GM12878 (cell line): Measurements from ENCODE around the gene GNAL. TPM values are rescaled to one million over a fixed set of nuclear protein-coding genes. Genes with fewer than 3 reads are reported as not detected.

ENCODE experiments used
- ATAC-seq: fragments of 200-7000 bp; cut with Tn5 transposase; 3 replicates; pipeline ENCODE4 v1.9.1; 2020; ENCODE audit warnings: mild to moderate bottlenecking, moderate library complexity
- BruUV-seq: library from RNA; stranded (reverse); fragments of 400-500 nt; replicated peaks from 2 replicates; lab custom pipeline; 2021; lab: Mats Ljungman, UMichigan
- CTCF ChIA-PET: fragments of 300-600 bp; sonication (Branson Sonifier 250); formaldehyde crosslinking; extraction: SDS; loops from one replicate; lab custom pipeline; 2021; ENCODE audit warnings: inconsistent platforms; lab: Yijun Ruan, JAX
- POLR2A ChIA-PET: fragments of 350-600 bp; formaldehyde crosslinking; extraction: SDS; loops from one replicate; lab custom pipeline; 2021; ENCODE audit warnings: inconsistent platforms; lab: Charles Lee
- RAD21 ChIA-PET: fragments of 300-600 bp; sonication (Branson Sonifier 250); formaldehyde crosslinking; loops from one replicate; lab custom pipeline; 2023; ENCODE audit warnings: antibody characterized with exemption; ENCODE audit not compliant: unreplicated experiment; lab: Charles Lee
- SMC1A ChIA-PET: fragments of 300-600 bp; sonication (Branson Sonifier 250); formaldehyde crosslinking; loops from one replicate; lab custom pipeline; 2023; ENCODE audit not compliant: unreplicated experiment, uncharacterized antibody; lab: Charles Lee
- DNase-seq: peaks from one replicate; pipeline ENCODE4 v3.0.0-alpha.2; 2011; ENCODE audit warnings: low read depth, low spot score
- FAIRE-seq: peaks from 3 replicates; lab custom pipeline; 2011; peaks lifted over from hg19 to GRCh38; lab: Jason Lieb, UNC
- H2AFZ ChIP-seq: 2 replicates; pipeline ENCODE4 v1.6.0; 2011; ENCODE audit warnings: low read depth, low read length, control low read depth; ENCODE audit not compliant: control insufficient read depth
- H3K27ac ChIP-seq: 2 replicates; pipeline ENCODE4 v1.5.1; 2011; ENCODE audit warnings: control low read depth; ENCODE audit not compliant: control insufficient read depth, insufficient read depth
- H3K27me3 ChIP-seq, 2 experiments: replicated peaks in 1 of 2; 2 replicates each; pipeline versions ENCODE4 v1.6.0 to v1.6.1; 2011; ENCODE audit warnings: low read length in 1 of 2; ENCODE audit not compliant: control insufficient read depth in 2 of 2, insufficient read depth in 2 of 2
- H3K36me3 ChIP-seq, 2 experiments: 2 replicates each; pipeline ENCODE4 v1.5.1; 2011; ENCODE audit warnings: low read length in 1 of 2; ENCODE audit not compliant: control insufficient read depth in 2 of 2, insufficient read depth in 2 of 2
- H3K4me1 ChIP-seq: 2 replicates; pipeline ENCODE4 v1.6.1; 2011; ENCODE audit warnings: mild to moderate bottlenecking, low read length, moderate library complexity, mixed read lengths; ENCODE audit not compliant: control insufficient read depth, insufficient read depth
- H3K4me2 ChIP-seq: 2 replicates; pipeline ENCODE4 v1.6.0; 2011; ENCODE audit warnings: control low read depth; ENCODE audit not compliant: control insufficient read depth, insufficient read depth
- H3K4me3 ChIP-seq: fragments of 200-600 bp; sonication (generic); 2 replicates; pipeline ENCODE4 v1.5.1; 2016
- H3K79me2 ChIP-seq: 2 replicates; pipeline ENCODE4 v1.6.0; 2011; ENCODE audit warnings: low read length; ENCODE audit not compliant: control insufficient read depth, insufficient read depth
- H3K9ac ChIP-seq: 2 replicates; pipeline ENCODE4 v1.8.0; 2011; ENCODE audit warnings: low read length, control low read depth, mixed read lengths; ENCODE audit not compliant: control insufficient read depth, insufficient read depth
- H3K9me3 ChIP-seq: replicated peaks from 3 replicates; pipeline ENCODE4 v1.5.1; 2011; ENCODE audit warnings: mild to moderate bottlenecking, low read length; ENCODE audit not compliant: control insufficient read depth, insufficient read depth
- H4K20me1 ChIP-seq: 2 replicates; pipeline ENCODE4 v1.6.0; 2011; ENCODE audit not compliant: control insufficient read depth, insufficient read depth
- NFYA ChIP-seq: IDR thresholded peaks from 2 replicates; pipeline ENCODE4 v1.6.1; 2011; ENCODE audit warnings: low read depth, mild to moderate bottlenecking, low read length, improper control_type of control experiment, borderline replicate concordance
- RB1 ChIP-seq: fragments of 450-650 bp; formaldehyde crosslinking; IDR thresholded peaks from 2 replicates; pipeline ENCODE4 v1.6.1; 2017; ENCODE audit warnings: mild to moderate bottlenecking, borderline replicate concordance
- STAT1 ChIP-seq: fragments of 450-650 bp; conservative IDR thresholded peaks from 2 replicates; pipeline ENCODE4 v1.6.1; 2014; ENCODE audit warnings: antibody characterized with exemption, mild to moderate bottlenecking
- STAT3 ChIP-seq: IDR thresholded peaks from 2 replicates; pipeline ENCODE4 v1.6.1; 2011; ENCODE audit warnings: low read depth, low read length, improper control_type of control experiment
- WRNIP1 ChIP-seq: IDR thresholded peaks from 2 replicates; pipeline ENCODE4 v1.6.1; 2011; ENCODE audit warnings: low read depth, low read length, improper control_type of control experiment, borderline replicate concordance
- WGBS: methylation state at CpG from one replicate; pipeline ENCODE4 v1.1.6; 2016; ENCODE audit warnings: low lambda C conversion rate; ENCODE audit not compliant: insufficient replicate concordance, insufficient coverage; ENCODE audit errors: missing lambda C conversion rate; 5-methylcytosine and 5-hydroxymethylcytosine counted together
- in situ Hi-C: fragments of 300-500 bp; cut with MboI; formaldehyde crosslinking; loops from 9 replicates; pipeline ENCODE4 v1.14.3; 2018; ENCODE audit warnings: mixed read lengths
- intact Hi-C: fragments of 100-400 bp; cut with micrococcal nuclease; formaldehyde crosslinking; loops from one replicate; pipeline ENCODE4 v1.14.2; 2022; ENCODE audit not compliant: unreplicated experiment
- polyA plus RNA-seq, 11 experiments: library from polyadenylated mRNA; depleted of rRNA in 4 of 11; unstranded in 6 of 11; stranded (reverse) in 5 of 11; fragments of >200 nt; fragmentation: Nextera tagmentation in 4 of 11; fragmentation: Illumina TruSeq in 1 of 11; extraction: Ambion mirVana in 4 of 11; extraction: Trizol in 1 of 11; gene quantifications; 1 replicate in 1 of 11; 2 replicates in 10 of 11; pipeline versions ENCODE4 v1.2.1 to v1.2.3, GENCODE V29; 2011 to 2016; ENCODE audit warnings: inconsistent platforms in 2 of 11, missing spikeins in 2 of 11, low read depth in 1 of 11
- total RNA-seq, 4 experiments: library from RNA; depleted of rRNA in 3 of 4; stranded (reverse); fragments of >200 nt in 3 of 4; fragmentation: Illumina TruSeq in 1 of 4; extraction: Trizol in 1 of 4; gene quantifications; 2 replicates each; pipeline versions ENCODE4 v1.2.1 to v1.2.3, GENCODE V29; 2013 to 2021
- TF ChIP-seq, protein P1 (sequence below): fragments of 450-650 bp; IDR thresholded peaks from 2 replicates; pipeline ENCODE4 v1.6.1; 2016; ENCODE audit warnings: mild to moderate bottlenecking
- TF ChIP-seq, protein P2 (sequence below): IDR thresholded peaks from 2 replicates; pipeline ENCODE4 v1.6.1; 2012; ENCODE audit warnings: low read depth, low read length, improper control_type of control experiment
- TF ChIP-seq, protein P3 (sequence below): fragments of 450-650 bp; formaldehyde crosslinking; IDR thresholded peaks from 2 replicates; pipeline ENCODE4 v1.5.0; 2022; ENCODE audit warnings: mild to moderate bottlenecking, missing genetic modification characterization

Gene GNAL
- total and polyA plus RNA-seq, 10 of the 15 experiments (the other 5 are each of a cell fraction or from before 2014, with no cell fraction given), result 0.02 to 0.39 (median 0.05) TPM; not detected in 5

DNA sequence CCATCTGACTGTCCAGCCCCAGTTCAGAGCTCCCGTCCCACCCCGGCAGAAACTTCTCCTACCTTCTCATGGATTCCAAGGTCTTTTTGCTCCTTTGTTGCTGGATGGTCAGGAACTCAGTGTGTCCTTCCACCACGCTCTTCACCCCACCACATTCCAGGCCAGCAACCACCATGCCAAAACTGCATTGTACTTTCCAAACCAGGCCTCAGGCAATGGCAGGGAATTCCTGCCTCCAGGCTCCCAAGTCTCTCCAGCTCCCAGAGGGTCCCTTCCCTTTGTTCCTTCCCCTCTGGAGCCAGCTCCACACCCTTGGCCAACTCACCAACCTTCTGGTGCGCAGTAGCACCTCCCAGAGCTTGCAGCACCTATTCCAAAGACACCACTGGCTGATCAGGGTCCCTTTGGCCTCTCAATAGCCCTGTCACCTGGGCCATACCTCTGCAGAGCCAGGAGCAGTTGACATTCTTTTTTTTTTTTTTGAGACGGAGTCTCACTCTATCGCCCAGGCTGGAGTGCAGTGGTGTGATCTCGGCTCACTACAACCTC lies 170.3 kb downstream of the GNAL start:
- H3K27ac ChIP-seq, result no peak overlapping the region
- POLR2A ChIA-PET, result interaction anchor here (0.7 kb wide), 1 partner anchor 1953 kb away, joined by 4 read pairs; no protein-coding TSS in a partner anchor
- in situ Hi-C loops, result no loop called here
- no peaks in the 10 kb centered on the region for H4K20me1 ChIP-seq
- TF ChIP-seq WRNIP1 (no peak), STAT3 (no peak), STAT1 (no peak), NFYA (no peak), RB1 (no peak)
- TF ChIP-seq, protein P1, sequence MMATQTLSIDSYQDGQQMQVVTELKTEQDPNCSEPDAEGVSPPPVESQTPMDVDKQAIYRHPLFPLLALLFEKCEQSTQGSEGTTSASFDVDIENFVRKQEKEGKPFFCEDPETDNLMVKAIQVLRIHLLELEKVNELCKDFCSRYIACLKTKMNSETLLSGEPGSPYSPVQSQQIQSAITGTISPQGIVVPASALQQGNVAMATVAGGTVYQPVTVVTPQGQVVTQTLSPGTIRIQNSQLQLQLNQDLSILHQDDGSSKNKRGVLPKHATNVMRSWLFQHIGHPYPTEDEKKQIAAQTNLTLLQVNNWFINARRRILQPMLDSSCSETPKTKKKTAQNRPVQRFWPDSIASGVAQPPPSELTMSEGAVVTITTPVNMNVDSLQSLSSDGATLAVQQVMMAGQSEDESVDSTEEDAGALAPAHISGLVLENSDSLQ, result no peak
- TF ChIP-seq, protein P2, sequence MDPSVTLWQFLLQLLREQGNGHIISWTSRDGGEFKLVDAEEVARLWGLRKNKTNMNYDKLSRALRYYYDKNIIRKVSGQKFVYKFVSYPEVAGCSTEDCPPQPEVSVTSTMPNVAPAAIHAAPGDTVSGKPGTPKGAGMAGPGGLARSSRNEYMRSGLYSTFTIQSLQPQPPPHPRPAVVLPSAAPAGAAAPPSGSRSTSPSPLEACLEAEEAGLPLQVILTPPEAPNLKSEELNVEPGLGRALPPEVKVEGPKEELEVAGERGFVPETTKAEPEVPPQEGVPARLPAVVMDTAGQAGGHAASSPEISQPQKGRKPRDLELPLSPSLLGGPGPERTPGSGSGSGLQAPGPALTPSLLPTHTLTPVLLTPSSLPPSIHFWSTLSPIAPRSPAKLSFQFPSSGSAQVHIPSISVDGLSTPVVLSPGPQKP, result no peak
- TF ChIP-seq, protein P3, sequence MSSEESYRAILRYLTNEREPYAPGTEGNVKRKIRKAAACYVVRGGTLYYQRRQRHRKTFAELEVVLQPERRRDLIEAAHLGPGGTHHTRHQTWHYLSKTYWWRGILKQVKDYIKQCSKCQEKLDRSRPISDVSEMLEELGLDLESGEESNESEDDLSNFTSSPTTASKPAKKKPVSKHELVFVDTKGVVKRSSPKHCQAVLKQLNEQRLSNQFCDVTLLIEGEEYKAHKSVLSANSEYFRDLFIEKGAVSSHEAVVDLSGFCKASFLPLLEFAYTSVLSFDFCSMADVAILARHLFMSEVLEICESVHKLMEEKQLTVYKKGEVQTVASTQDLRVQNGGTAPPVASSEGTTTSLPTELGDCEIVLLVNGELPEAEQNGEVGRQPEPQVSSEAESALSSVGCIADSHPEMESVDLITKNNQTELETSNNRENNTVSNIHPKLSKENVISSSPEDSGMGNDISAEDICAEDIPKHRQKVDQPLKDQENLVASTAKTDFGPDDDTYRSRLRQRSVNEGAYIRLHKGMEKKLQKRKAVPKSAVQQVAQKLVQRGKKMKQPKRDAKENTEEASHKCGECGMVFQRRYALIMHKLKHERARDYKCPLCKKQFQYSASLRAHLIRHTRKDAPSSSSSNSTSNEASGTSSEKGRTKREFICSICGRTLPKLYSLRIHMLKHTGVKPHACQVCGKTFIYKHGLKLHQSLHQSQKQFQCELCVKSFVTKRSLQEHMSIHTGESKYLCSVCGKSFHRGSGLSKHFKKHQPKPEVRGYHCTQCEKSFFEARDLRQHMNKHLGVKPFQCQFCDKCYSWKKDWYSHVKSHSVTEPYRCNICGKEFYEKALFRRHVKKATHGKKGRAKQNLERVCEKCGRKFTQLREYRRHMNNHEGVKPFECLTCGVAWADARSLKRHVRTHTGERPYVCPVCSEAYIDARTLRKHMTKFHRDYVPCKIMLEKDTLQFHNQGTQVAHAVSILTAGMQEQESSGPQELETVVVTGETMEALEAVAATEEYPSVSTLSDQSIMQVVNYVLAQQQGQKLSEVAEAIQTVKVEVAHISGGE, result no peak
- H3K4me1 ChIP-seq, result no peaks in the 10 kb centered on the region
- no peak overlapping the region for H2AFZ ChIP-seq
- intact Hi-C loops, result no loop called here
- RAD21 ChIA-PET, result no interaction called here
- H3K79me2 ChIP-seq, result no peaks in the 10 kb centered on the region
- no peaks in the 10 kb centered on the region for H3K9me3 ChIP-seq
- CTCF ChIA-PET, result no interaction called here
- DNase-seq, result no peak
- H3K36me3 ChIP-seq, result no peaks in the 10 kb centered on the region
- no TSS peak for BruUV-seq
- SMC1A ChIA-PET, result no interaction called here
- ATAC-seq, result no peak
- 36% methylated on average over 7 of the region's 7 CpGs for WGBS
- no peak overlapping the region for H3K9ac ChIP-seq
- no peak overlapping the region for H3K4me3 ChIP-seq
- no peak for FAIRE-seq
- no peaks in the 10 kb centered on the region; a peak in 1 of 4 replicates for H3K27me3 ChIP-seq
- H3K4me2 ChIP-seq, result no peak overlapping the region
